Activated B cell treated with CpG ODN at 0.5 μM for 24 hours (primary cell): ENCODE data around the gene C22orf42. TPM values are rescaled to one million over a fixed set of nuclear protein-coding genes. Genes with fewer than 3 reads are reported as not detected.
"Not testable (repeated sequence)": the region's sequence is repeated elsewhere in the genome, so short reads cannot be mapped to it uniquely, and the experiment has no call there.

Source experiments
- ATAC-seq: fragments of 200-7000 bp; cut with Tn5 transposase; one replicate; pipeline ENCODE4 v1.10.0; 2021; ENCODE audit warnings: low read depth, mild to moderate bottlenecking, moderate library complexity
- CTCF ChIA-PET: fragments of 350-600 bp; sonication (Branson Sonifier 250); formaldehyde crosslinking; loops from one replicate; lab custom pipeline; 2021; ENCODE audit warnings: antibody characterized with exemption; lab: Charles Lee
- POLR2A ChIA-PET: fragments of 350-600 bp; sonication (Branson Sonifier 250); formaldehyde crosslinking; loops from one replicate; lab custom pipeline; 2021; ENCODE audit warnings: antibody characterized with exemption; lab: Charles Lee
- DNase-seq: peaks from one replicate; pipeline ENCODE4 v3.0.0; 2022
- H3K27ac Mint-ChIP-seq: one replicate; pipeline ENCODE4 v1.8.0; 2020; ENCODE audit warnings: mixed read lengths
- H3K27me3 Mint-ChIP-seq: one replicate; pipeline ENCODE4 v1.8.0; 2021; ENCODE audit warnings: mixed read lengths
- H3K36me3 Mint-ChIP-seq: one replicate; pipeline ENCODE4 v1.8.0; 2021; ENCODE audit warnings: low read depth, mixed read lengths
- H3K4me1 Mint-ChIP-seq: one replicate; pipeline ENCODE4 v1.8.0; 2021; ENCODE audit warnings: mixed read lengths
- H3K4me3 Mint-ChIP-seq: one replicate; pipeline ENCODE4 v1.8.0; 2020; ENCODE audit warnings: mild to moderate bottlenecking, mixed read lengths
- H3K9me3 Mint-ChIP-seq: one replicate; pipeline ENCODE4 v1.8.0; 2020; ENCODE audit warnings: mixed read lengths
- intact Hi-C: fragments of 100-400 bp; cut with micrococcal nuclease; formaldehyde crosslinking; loops from one replicate; pipeline ENCODE4 v1.15.1; 2024
- total RNA-seq: library from RNA; stranded (reverse); gene quantifications from 2 replicates; pipeline ENCODE4 v1.2.3, GENCODE V29; 2022
- TF ChIP-seq, protein P1 (sequence below): fragments of 200-600 bp; IDR thresholded peaks from one replicate; pipeline ENCODE4 v1.8.0; 2022; ENCODE audit warnings: antibody characterized with exemption, mild to moderate bottlenecking

C22orf42 gene
- total RNA-seq, 1 donor from 2014 or later: not detected

DNA sequence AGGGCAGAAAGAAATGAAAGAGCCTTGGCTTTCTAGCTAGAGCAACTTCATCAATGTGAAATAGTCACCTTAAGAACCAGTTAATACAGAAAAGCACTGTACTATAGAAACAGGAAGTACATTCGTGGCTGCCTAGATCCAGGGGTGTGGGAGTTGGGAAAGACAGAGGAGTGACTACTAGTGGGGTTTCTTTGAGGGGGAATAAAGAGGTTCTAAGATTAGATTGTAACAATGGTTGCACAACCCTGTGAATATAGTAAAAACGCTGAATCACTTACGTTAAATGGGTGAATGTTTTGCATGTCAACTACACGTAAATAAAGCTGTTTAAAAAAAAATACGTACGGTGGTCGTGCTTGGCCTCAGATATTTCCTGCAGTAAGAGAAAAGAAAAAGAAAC lies 8.5 kb downstream of the C22orf42 start:
- H3K27me3 Mint-ChIP-seq, H3K36me3 Mint-ChIP-seq, POLR2A ChIA-PET, H3K9me3 Mint-ChIP-seq, H3K4me1 Mint-ChIP-seq, H3K27ac Mint-ChIP-seq, H3K4me3 Mint-ChIP-seq, ATAC-seq, CTCF ChIA-PET, intact Hi-C loops, DNase-seq: not testable (repeated sequence)

DNA sequence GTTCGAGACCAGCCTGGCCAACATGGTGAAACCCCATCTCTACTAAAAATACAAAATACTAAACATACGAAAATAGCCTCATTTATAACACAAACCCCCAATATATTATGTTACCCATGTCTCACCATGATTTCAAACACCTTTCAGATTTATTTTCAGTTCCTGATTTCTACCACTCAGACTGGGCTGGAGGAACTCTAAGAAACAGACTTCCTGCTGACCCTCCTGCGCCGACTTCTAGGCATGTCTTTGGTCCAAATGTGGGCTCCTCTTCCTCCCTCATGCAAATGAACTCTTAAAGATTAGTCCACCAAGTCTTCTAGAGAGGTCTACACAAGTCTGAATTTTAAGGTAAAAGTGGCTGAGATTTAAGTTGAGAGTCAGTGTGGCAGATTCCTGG lies 10.7 kb downstream of the C22orf42 start:
- H3K36me3 Mint-ChIP-seq, H3K27ac Mint-ChIP-seq, H3K27me3 Mint-ChIP-seq, H3K4me3 Mint-ChIP-seq, intact Hi-C loops, H3K9me3 Mint-ChIP-seq, DNase-seq, POLR2A ChIA-PET, CTCF ChIA-PET: not testable (repeated sequence)
- peaks cover 19% of the 10 kb centered on the region for H3K4me1 Mint-ChIP-seq
- peak; percentile 47 for ATAC-seq

DNA sequence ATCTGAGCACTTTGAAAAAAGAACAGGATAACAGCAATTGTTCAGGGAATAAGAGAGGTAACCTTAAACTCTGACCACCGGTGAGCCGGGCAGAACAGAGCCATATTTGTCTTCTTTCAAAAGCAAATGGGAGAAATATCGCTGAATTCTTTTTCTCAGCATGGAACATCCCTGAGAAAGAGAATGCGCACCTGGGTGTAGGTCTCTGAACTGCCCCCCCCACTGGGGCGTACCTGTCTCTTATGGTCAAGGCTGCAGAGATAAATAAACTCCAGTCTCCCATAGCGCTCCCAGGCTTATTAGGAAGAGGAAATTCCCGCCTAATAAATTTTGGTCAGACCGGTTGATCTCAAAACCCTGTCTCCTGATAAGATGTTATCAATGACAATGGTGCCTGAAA lies 12.0 kb downstream of the C22orf42 start:
- DNase-seq, intact Hi-C loops, ATAC-seq, H3K4me3 Mint-ChIP-seq, H3K36me3 Mint-ChIP-seq, CTCF ChIA-PET, POLR2A ChIA-PET, H3K27ac Mint-ChIP-seq, H3K27me3 Mint-ChIP-seq, H3K9me3 Mint-ChIP-seq: not testable (repeated sequence)
- peaks cover 19% of the 10 kb centered on the region for H3K4me1 Mint-ChIP-seq

DNA sequence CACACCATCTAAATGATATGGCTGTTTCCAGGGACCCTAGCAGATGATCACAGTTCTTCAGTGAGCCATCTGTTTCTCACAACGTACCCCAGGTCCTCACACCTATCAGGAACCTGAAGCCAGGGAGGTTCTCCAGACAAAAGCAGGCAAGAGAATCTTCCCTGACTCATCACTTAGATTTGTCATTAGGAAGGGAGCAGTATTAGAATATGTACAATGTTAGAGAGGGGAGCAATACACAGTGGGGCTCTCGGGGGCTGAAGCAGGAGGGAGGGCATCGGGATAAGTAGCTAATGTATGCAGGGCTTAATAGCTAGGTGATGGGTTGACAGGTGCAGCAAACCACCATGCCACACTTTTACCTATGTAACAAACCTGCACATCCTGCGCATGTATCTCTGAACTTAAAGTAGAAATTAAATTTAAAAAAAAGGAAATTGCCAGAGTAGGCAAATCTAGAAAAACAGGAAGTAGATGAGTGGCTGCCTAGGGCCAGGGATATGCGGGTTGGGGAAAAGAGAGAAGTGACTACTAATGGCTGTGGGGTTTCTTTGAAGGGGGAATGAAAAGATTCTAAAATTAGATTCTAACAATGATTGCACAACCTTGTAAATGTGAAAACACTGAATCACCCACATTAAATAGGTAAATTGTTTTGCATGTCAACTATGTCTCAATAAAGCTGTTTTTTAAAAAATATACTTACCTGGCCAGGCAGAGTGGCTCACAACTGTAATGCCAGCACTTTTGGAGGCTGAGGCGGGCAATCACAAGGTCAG lies 14.4 kb downstream of the C22orf42 start:
- Mint-ChIP-seq H3K27ac (peak overlapping the region; percentile 20), H3K27me3 (no peaks in the 10 kb centered on the region), H3K36me3 (no peaks in the 10 kb centered on the region), H3K4me3 (no peak overlapping the region), H3K9me3 (peaks cover 9% of the 10 kb centered on the region), H3K4me1 (peaks cover 19% of the 10 kb centered on the region)
- ATAC-seq: peak; percentile 83
- intact Hi-C loops: no loop called here
- ChIA-PET POLR2A (no interaction called here), CTCF (no interaction called here)
- TF ChIP-seq, protein P1, sequence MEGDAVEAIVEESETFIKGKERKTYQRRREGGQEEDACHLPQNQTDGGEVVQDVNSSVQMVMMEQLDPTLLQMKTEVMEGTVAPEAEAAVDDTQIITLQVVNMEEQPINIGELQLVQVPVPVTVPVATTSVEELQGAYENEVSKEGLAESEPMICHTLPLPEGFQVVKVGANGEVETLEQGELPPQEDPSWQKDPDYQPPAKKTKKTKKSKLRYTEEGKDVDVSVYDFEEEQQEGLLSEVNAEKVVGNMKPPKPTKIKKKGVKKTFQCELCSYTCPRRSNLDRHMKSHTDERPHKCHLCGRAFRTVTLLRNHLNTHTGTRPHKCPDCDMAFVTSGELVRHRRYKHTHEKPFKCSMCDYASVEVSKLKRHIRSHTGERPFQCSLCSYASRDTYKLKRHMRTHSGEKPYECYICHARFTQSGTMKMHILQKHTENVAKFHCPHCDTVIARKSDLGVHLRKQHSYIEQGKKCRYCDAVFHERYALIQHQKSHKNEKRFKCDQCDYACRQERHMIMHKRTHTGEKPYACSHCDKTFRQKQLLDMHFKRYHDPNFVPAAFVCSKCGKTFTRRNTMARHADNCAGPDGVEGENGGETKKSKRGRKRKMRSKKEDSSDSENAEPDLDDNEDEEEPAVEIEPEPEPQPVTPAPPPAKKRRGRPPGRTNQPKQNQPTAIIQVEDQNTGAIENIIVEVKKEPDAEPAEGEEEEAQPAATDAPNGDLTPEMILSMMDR: no peak
- DNase-seq: no peak

DNA sequence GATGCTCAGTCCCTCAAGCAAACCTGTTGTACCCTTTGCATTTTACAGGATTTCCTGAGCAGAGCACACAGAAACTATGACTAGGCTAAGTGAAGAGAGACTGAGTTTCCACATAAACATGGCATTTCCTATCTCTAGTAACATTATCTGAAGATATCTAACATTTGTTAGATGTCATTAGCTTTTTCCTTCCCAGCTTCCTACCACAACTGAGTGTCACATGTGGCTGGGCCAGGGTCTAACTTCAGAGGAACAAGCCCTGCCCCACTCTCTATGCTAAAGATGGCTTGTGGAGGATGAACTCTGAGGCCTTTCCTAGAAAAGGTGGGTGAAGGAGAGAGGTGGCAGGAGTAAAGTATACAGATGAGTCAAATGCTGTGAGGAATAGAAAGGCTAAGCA lies 16.5 kb downstream of the C22orf42 start:
- POLR2A ChIA-PET: no interaction called here
- TF ChIP-seq, protein P1: no peak
- DNase-seq (no peak), ATAC-seq (no peak)
- Mint-ChIP-seq H3K4me3 (no peak overlapping the region), H3K27ac (no peak overlapping the region), H3K27me3 (no peaks in the 10 kb centered on the region), H3K9me3 (peaks cover 5% of the 10 kb centered on the region), H3K4me1 (peaks cover 22% of the 10 kb centered on the region), H3K36me3 (no peaks in the 10 kb centered on the region)
- intact Hi-C loops: no loop called here
- CTCF ChIA-PET: no interaction called here

DNA sequence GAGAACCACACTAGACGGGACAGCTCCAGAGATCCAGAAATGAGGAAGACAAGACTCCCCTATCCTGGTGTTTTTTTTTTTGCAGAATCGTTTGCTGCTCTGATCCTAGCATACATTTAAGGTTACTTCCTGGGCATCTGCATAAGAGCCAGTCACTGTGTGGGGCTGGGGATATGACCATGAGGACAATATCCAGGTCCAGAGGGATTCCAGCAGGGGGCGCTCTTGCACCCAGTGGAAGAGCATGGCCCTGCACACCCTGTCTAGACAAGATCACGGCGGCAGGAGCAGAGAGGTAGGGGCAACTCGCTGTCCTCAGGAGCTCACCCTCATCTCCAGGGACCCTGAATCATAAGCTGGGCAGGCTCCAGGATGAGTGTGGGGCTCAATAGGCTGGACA lies 18.4 kb downstream of the C22orf42 start:
- H3K27me3 Mint-ChIP-seq, intact Hi-C loops, H3K36me3 Mint-ChIP-seq, DNase-seq, POLR2A ChIA-PET, H3K27ac Mint-ChIP-seq, CTCF ChIA-PET, ATAC-seq, H3K9me3 Mint-ChIP-seq, H3K4me3 Mint-ChIP-seq: not testable (repeated sequence)
- peaks cover 24% of the 10 kb centered on the region for H3K4me1 Mint-ChIP-seq

DNA sequence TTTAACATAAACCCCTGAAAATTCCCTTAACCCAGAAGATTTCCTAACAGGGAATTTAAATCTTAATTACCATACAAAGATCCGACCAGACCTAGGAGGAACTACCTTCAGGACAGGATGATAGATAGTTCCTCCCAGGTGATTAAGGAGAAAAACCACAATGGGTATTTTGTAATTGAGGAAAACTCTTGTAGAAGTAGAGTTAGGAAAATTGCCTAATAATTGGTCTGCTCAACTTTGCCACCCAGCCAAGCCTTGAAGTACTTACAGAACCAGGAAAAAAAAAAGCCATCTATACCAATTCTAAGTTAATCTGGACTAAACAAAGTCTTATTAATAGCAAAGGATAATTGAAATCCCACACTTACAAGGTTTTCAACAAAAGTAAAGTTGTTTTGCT lies 20.5 kb downstream of the C22orf42 start:
- intact Hi-C loops: loop anchor here (5.0 kb wide), 1 partner anchor 269 kb away; no protein-coding TSS in a partner anchor
- H3K9me3 Mint-ChIP-seq, CTCF ChIA-PET, H3K36me3 Mint-ChIP-seq, DNase-seq, H3K27ac Mint-ChIP-seq, H3K27me3 Mint-ChIP-seq, ATAC-seq: not testable (repeated sequence)
- POLR2A ChIA-PET: interaction anchor here (0.7 kb wide), 1 partner anchor 336 kb away, joined by 5 read pairs; the partner anchor contains the start of gene FBXO7
- peak overlapping the region; percentile 85 for H3K4me3 Mint-ChIP-seq
- peaks cover 11% of the 10 kb centered on the region for H3K4me1 Mint-ChIP-seq

DNA sequence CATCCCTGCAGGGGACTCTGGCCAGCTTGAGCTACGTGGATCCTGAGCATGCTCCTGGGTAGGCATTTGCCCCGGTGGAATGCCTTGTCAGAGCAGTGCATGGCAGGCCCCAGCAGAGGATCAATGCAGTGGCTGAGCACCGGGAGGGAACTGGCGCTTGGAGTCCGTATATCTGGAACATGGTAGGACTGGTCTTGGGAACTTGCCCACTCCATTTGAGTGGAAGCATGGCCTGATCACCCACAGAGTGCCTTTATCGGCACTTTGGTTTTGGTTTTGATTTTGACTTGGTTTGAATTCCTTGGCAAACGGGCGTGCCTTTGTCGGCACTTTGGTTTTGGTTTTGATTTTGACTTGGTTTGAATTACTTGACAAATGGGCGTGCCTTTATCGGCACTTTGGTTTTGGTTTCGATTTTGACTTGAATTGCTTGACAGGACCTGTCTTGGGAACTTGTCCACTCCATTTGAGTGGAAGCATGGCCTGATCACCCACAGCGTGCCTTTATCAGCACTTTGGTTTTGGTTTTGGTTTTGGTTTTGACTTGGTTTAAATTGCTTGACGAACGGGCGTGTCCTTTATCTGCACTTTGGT lies 21.3 kb downstream of the C22orf42 start:
- H3K9me3 Mint-ChIP-seq, DNase-seq, H3K27me3 Mint-ChIP-seq, CTCF ChIA-PET, H3K36me3 Mint-ChIP-seq: not testable (repeated sequence)
- peak; percentile 63 for ATAC-seq
- Mint-ChIP-seq H3K4me3 (peak overlapping the region; percentile 85), H3K4me1 (peaks cover 11% of the 10 kb centered on the region), H3K27ac (peak overlapping the region; percentile 75)
- POLR2A ChIA-PET: interaction anchor here (0.7 kb wide), 1 partner anchor 337 kb away, joined by 3 read pairs; the partner anchor contains the start of gene FBXO7
- intact Hi-C loops: loop anchor here (1.0 to 5.0 kb wide), 2 partner anchors 269 to 337 kb away; no protein-coding TSS in a partner anchor

DNA sequence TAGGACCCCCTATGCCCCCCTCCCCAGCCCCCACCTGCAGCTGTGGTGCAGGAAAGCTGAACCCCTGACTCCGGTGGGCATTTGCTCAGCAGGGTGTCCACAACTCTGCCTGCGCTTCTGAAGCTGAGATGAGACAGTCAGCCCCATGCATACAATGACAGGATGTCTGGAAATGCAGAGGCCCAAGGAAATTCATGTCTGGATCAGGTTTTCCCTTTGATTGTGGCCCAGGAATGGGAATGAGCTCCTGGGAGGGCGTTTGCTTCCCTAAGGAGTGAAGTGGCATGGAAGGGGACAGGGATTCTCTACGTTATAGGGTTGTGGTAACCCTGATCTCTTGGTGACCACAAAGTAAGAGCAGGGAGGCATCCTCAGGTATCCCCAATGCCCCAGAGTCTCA lies 22.2 kb downstream of the C22orf42 start:
- H3K27ac Mint-ChIP-seq, H3K36me3 Mint-ChIP-seq, POLR2A ChIA-PET, H3K9me3 Mint-ChIP-seq, ATAC-seq, H3K4me3 Mint-ChIP-seq, H3K27me3 Mint-ChIP-seq, DNase-seq, CTCF ChIA-PET: not testable (repeated sequence)
- peaks cover 11% of the 10 kb centered on the region for H3K4me1 Mint-ChIP-seq
- intact Hi-C loops: loop anchor here (1.0 to 5.0 kb wide), 2 partner anchors 270 to 338 kb away; no protein-coding TSS in a partner anchor

DNA sequence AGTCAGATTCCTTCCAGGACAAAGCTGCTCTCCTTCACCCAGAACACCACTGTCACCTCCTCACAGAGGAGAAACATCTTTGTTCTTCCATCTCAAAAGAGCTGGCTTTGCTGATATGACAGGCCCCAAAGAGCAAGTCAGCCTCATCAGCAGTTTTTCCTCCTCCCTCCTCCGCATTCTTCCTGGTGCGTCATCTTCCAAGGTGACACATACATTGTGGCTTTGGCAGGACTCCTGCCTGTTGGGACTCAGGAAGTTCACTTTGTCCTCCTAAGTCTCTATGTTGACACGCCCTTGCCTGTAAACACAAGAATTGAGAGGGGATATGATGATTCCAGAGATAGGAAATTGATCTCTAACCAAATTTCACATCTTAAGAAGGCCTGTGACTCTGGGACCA lies 23.1 kb downstream of the C22orf42 start:
- H3K9me3 Mint-ChIP-seq, H3K4me3 Mint-ChIP-seq, H3K27me3 Mint-ChIP-seq, H3K36me3 Mint-ChIP-seq, H3K27ac Mint-ChIP-seq, CTCF ChIA-PET, ATAC-seq, DNase-seq, POLR2A ChIA-PET: not testable (repeated sequence)
- intact Hi-C loops: loop anchor here (5.0 kb wide), 1 partner anchor 271 kb away; no protein-coding TSS in a partner anchor
- peaks cover 11% of the 10 kb centered on the region for H3K4me1 Mint-ChIP-seq
